ENCODE results near the gene APBA2. TPM values are rescaled to one million over a fixed set of nuclear protein-coding genes. Genes with fewer than 3 reads are reported as not detected.

APBA2 gene
- total and polyA plus RNA-seq, 3 donors from 2014 or later: 18.5 to 37.7 (median 29.5) TPM

DNA sequence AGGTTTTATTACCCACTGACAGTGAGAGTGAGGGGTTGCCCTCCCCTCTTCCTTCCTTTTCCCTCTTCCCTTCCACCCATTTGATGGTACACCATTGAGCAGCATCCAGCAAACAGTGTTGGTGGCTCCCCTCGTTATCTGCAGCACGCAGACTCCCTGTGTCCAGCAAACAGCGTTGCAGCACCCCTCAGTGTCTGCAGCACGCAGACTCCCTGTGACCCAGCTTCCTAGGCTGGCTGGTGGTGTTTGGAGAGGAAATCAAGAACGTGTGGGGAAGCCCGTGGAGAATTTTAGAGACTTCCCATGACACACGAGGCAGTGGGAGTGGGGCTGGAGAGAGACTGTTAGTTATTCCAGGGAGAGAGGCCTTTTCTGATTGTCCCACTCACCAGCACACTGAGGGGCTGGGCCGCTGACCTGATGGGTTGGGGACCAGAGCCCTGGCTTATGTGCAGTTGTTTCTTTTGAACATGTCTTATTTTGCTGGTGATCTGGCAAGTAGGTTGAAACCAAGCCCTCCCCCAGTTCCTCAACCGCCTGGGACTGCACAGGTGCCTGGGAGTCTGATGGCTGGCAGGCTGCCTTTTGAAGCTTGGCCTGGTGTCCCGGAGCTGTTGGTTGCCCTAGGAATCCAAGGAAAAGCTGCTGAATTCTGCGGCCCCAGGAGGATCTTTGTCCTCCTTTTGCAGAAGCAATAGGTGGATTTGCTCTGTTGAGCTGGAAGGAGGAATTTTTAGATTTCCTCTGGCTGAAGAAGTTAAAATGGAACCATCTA is 19.0 kb downstream of the APBA2 start:
- H3K27ac ChIP-seq: no peak overlapping the region
- no peaks in the 10 kb centered on the region for H3K4me1 ChIP-seq
- H3K36me3 ChIP-seq (ENCODE audit: low read depth, missing control alignments): no peaks in the 10 kb centered on the region
- 54 to 61% methylated on average over 10 to 11 of the region's 11 CpGs for WGBS, 2 donors
- intact Hi-C loops (cut with DNase I; ENCODE audit: low total_unique reads): no loop called here
- H3K4me3 ChIP-seq: no peak overlapping the region
- no peaks in the 10 kb centered on the region for H3K9me3 ChIP-seq
- H3K27me3 ChIP-seq: no peaks in the 10 kb centered on the region
- TF ChIP-seq, protein P1, sequence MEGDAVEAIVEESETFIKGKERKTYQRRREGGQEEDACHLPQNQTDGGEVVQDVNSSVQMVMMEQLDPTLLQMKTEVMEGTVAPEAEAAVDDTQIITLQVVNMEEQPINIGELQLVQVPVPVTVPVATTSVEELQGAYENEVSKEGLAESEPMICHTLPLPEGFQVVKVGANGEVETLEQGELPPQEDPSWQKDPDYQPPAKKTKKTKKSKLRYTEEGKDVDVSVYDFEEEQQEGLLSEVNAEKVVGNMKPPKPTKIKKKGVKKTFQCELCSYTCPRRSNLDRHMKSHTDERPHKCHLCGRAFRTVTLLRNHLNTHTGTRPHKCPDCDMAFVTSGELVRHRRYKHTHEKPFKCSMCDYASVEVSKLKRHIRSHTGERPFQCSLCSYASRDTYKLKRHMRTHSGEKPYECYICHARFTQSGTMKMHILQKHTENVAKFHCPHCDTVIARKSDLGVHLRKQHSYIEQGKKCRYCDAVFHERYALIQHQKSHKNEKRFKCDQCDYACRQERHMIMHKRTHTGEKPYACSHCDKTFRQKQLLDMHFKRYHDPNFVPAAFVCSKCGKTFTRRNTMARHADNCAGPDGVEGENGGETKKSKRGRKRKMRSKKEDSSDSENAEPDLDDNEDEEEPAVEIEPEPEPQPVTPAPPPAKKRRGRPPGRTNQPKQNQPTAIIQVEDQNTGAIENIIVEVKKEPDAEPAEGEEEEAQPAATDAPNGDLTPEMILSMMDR (IDR thresholded peaks at IDR 0.05): no peak
- no peak for TF ChIP-seq POLR2A (IDR thresholded peaks at IDR 0.05)
- no peak for DNase-seq

DNA sequence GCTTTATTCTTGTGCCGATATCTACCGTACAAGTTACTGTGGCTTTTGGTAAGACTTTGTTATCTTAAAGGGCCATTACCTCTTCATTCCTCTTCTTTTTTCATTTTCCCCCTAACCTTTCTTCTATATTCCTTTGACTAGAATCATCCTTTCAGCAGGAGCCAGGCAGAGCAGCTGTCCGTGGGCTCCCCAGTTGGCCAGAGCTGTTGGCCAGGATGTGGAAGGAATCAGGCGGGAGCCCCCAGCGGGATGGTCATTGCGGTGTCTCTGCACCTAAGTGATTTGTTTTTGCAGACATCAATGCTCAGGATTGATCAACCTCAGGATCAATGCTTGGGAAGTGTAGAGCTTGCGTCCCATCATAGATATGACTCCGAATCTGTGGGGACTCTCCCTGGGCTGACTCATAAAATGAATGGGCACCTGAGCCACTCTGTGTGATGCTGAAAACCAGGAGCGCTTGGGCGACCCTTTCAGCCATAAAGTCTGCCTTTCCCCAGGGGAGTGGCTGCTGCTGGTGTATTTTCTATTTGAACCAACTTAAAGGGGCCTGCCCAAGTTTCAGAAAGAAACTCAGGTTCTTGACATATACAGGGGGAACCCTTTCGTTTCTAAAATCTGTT is 21.7 kb downstream of the APBA2 start:
- no peaks in the 10 kb centered on the region for H3K36me3 ChIP-seq (ENCODE audit: low read depth, missing control alignments)
- H3K4me3 ChIP-seq: no peak overlapping the region
- 91% methylated on average over 11 of the region's 11 CpGs for WGBS, 2 donors
- no peaks in the 10 kb centered on the region for H3K27me3 ChIP-seq
- no peak overlapping the region for H3K27ac ChIP-seq
- no peaks in the 10 kb centered on the region for H3K4me1 ChIP-seq
- TF ChIP-seq POLR2A (IDR thresholded peaks at IDR 0.05): no peak
- no peak for DNase-seq
- intact Hi-C loops (cut with DNase I; ENCODE audit: low total_unique reads): no loop called here
- H3K9me3 ChIP-seq: no peaks in the 10 kb centered on the region

DNA sequence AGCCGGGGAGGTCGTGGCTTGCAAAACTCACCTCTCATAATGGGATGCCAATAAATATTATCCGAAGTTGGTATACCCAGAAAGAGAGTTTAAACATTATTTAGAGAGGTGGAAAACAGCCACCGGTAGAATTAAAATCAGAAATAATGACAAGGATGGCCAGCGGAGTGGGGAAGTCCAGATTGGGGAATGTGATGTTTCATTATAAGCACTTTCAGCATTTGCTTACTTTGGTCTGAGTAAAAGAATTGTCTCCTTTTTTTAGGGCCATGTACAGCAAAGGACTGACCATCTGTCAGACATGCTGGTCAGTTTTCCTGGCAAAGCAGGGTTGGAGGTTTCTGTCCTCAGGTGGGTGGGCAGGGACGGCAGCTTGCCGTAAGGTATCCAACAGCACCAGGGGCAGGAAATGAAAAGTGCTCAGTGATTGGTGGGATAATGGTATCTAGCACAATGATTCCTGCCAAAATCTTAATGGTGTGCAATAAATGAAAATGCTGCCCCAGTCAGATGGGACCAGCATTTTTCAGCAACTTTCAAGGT is 24.3 kb downstream of the APBA2 start:
- no peak for DNase-seq
- no peaks in the 10 kb centered on the region for H3K4me1 ChIP-seq
- no peaks in the 10 kb centered on the region for H3K36me3 ChIP-seq (ENCODE audit: low read depth, missing control alignments)
- WGBS, 2 donors: 89 to 91% methylated on average over 7 of the region's 7 CpGs
- H3K27me3 ChIP-seq: no peaks in the 10 kb centered on the region
- no peak overlapping the region for H3K4me3 ChIP-seq
- H3K9me3 ChIP-seq: no peaks in the 10 kb centered on the region
- TF ChIP-seq, protein P1 (IDR thresholded peaks at IDR 0.05): no peak
- TF ChIP-seq POLR2A (IDR thresholded peaks at IDR 0.05): no peak
- intact Hi-C loops (cut with DNase I; ENCODE audit: low total_unique reads): no loop called here
- H3K27ac ChIP-seq: no peak overlapping the region

DNA sequence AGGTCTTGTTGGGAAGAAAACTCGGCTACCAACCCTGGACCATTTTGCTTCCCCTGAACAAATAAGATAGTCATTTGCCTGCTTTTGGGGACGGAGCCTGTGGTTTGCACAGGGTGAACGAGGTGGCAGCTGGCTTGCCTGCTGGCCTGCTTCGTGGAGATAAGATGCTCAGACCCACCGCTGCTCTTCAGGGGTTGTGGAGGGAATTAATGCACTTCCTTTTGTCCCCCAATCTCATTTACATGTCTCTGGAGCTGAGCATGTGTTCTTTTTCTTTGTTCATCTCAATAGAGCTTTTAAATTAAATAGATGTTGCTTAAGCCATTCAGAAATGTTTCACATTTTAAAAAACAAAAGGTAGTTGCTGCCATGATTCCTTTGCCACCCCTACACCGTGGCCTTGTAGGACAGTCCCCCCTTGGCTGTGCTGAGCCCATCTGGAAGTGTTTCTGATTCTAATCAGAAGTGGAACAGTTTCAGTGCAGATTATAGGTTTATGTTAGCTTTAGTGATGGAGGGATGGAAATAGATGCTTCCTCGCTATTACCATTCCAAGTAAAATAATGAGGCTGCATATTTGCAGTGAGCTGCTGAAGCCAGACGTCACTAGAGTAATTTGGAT is 25.6 kb downstream of the APBA2 start:
- 61 to 69% methylated on average over 8 of the region's 8 CpGs for WGBS, 2 donors
- no peak for DNase-seq

More for the DNA sequence above, 25.6 kb downstream of the APBA2 start:
- intact Hi-C loops (cut with DNase I; ENCODE audit: low total_unique reads): no loop called here
- H3K36me3 ChIP-seq (ENCODE audit: low read depth, missing control alignments): no peaks in the 10 kb centered on the region
- H3K4me3 ChIP-seq: no peak overlapping the region
- H3K4me1 ChIP-seq: no peaks in the 10 kb centered on the region
- no peaks in the 10 kb centered on the region for H3K27me3 ChIP-seq
- H3K27ac ChIP-seq: no peak overlapping the region
- no peaks in the 10 kb centered on the region for H3K9me3 ChIP-seq
- no peak for TF ChIP-seq POLR2A (IDR thresholded peaks at IDR 0.05)
- TF ChIP-seq, protein P1 (IDR thresholded peaks at IDR 0.05): no peak
